Upper lobe of left lung (tissue), 6 donors: ENCODE measurements around the gene ADAMTS12. TPM values are rescaled to one million over a fixed set of nuclear protein-coding genes. Genes with fewer than 3 reads are reported as not detected.

Experiments
- ATAC-seq, 2 donors: fragments of 200-7000 bp; cut with Tn5 transposase; one replicate each; pipeline ENCODE4 v1.9.1; 2022; ENCODE audit warnings: mild to moderate bottlenecking in 2 of 2, moderate library complexity in 2 of 2; ENCODE audit not compliant: low FRiP score in 2 of 2
- DNase-seq, 2 donors: peaks; one replicate each; pipeline ENCODE4 v3.0.0-alpha.2; 2019 to 2020
- H3K27ac ChIP-seq, 4 donors: fragments of 200-600 bp; sonication (generic); one replicate each; pipeline ENCODE4 v1.5.1; 2016 to 2019
- H3K27me3 ChIP-seq, 4 donors: fragments of 200-600 bp; sonication (generic); one replicate each; pipeline ENCODE4 v1.5.1; 2017 to 2019
- H3K36me3 ChIP-seq, 4 donors: fragments of 200-600 bp; sonication (generic); one replicate each; pipeline ENCODE4 v1.5.1; 2016 to 2019
- H3K4me1 ChIP-seq, 4 donors: fragments of 200-600 bp; sonication (generic); one replicate each; pipeline ENCODE4 v1.5.1; 2018 to 2019
- H3K4me3 ChIP-seq, 4 donors: fragments of 200-600 bp; sonication (generic); one replicate each; pipeline ENCODE4 v1.5.1; 2017 to 2019; ENCODE audit warnings: mild to moderate bottlenecking in 2 of 4, moderate library complexity in 1 of 4
- H3K9me3 ChIP-seq, 4 donors: fragments of 200-600 bp; sonication (generic); one replicate each; pipeline ENCODE4 v1.5.1; 2018 to 2019
- CTCF ChIP-seq, 6 experiments: fragments of 450-650 bp in 4 of 6; fragments of 200-600 bp in 2 of 6; sonication (generic) in 2 of 6; IDR thresholded peaks; one replicate each; pipeline ENCODE4 v1.5.1; 2016 to 2019; ENCODE audit warnings: antibody characterized with exemption in 6 of 6
- EP300 ChIP-seq, 4 donors: sonication (generic); formaldehyde crosslinking; IDR thresholded peaks; one replicate each; pipeline ENCODE4 v1.5.1; 2017; ENCODE audit warnings: antibody characterized with exemption in 4 of 4, control low read depth in 2 of 4
- POLR2A ChIP-seq, 4 donors: fragments of 450-650 bp; IDR thresholded peaks; one replicate each; pipeline ENCODE4 v1.5.1; 2016 to 2017; ENCODE audit warnings: antibody characterized with exemption in 4 of 4, mild to moderate bottlenecking in 2 of 4
- POLR2AphosphoS5 ChIP-seq, 2 donors: sonication (generic); formaldehyde crosslinking; IDR thresholded peaks; one replicate each; pipeline ENCODE4 v1.5.1; 2017; ENCODE audit warnings: antibody characterized with exemption in 2 of 2
- WGBS, 2 donors: methylation state at CpG; one replicate each; pipeline ENCODE4 v1.1.5; 2017 to 2018; 5-methylcytosine and 5-hydroxymethylcytosine counted together
- total RNA-seq, 6 donors: library from RNA; depleted of rRNA in 4 of 6; stranded (reverse); fragments of >200 nt in 4 of 6; gene quantifications; one replicate each; pipeline versions ENCODE4 v1.1.0 to v1.2.1, GENCODE V29; 2016 to 2021
- donor health status: DM: no; HTN: no; CAD: no; lungs with moderate emphysema.
- donor health status: DM: no; HTN: yes; CAD: no; lungs with severe emphysema.

Gene ADAMTS12
- total RNA-seq, 6 donors from 2014 or later = 2.3 to 16.8 (median 7.4) TPM

- ATAC-seq = no peak
- H3K36me3 ChIP-seq = no peaks in the 10 kb centered on the region
- TF ChIP-seq POLR2AphosphoS5 (IDR thresholded peaks at IDR 0.05) (no peak), POLR2A (IDR thresholded peaks at IDR 0.05) (no peak), CTCF (IDR thresholded peaks at IDR 0.05) (no peak), EP300 (IDR thresholded peaks at IDR 0.05) (no peak)
- H3K27ac ChIP-seq = no peak overlapping the region
- H3K4me1 ChIP-seq = no peaks in the 10 kb centered on the region
- no peak overlapping the region for H3K4me3 ChIP-seq
- 74 to 95% methylated on average over 1 of the region's 1 CpG for WGBS, 2 donors
- H3K9me3 ChIP-seq = no peaks in the 10 kb centered on the region
- DNase-seq = no peak
- no peaks in the 10 kb centered on the region for H3K27me3 ChIP-seq
Observed at GRCh38 chr5:33539212-33539611, 352.6 kb downstream of the ADAMTS12 start.

DNA sequence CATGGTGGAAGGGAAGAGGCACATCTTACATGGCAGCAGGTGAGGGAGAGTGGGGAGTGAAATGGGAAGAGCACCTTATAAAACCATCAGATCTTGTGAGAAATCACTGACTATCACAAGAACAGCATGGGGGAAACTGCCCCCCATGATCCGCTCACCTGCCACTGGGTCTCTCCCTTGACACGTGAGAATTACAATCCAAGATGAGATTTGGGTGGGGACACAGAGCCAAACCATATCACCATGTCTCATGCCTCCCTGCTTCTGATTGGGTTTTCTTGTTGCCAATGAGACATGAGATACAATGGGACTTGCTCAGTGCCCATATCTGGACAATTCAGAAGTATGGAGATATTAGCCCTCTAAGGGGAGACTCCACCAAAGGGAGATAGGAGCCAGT is 353.6 kb downstream of the ADAMTS12 start:
- 88 to 91% methylated on average over 2 of the region's 2 CpGs for WGBS, 2 donors
- Histone ChIP-seq H3K4me1 (no peaks in the 10 kb centered on the region), H3K4me3 (no peak overlapping the region), H3K9me3 (no peaks in the 10 kb centered on the region), H3K27me3 (no peaks in the 10 kb centered on the region), H3K36me3 (peaks cover 0 to 4% (median 0%) of the 10 kb centered on the region in 4 donors), H3K27ac (no peak overlapping the region)
- DNase-seq = no peak
- TF ChIP-seq POLR2A (IDR thresholded peaks at IDR 0.05) = no peak
- no peak for TF ChIP-seq POLR2AphosphoS5 (IDR thresholded peaks at IDR 0.05)
- TF ChIP-seq CTCF (IDR thresholded peaks at IDR 0.05) = no peak
- TF ChIP-seq EP300 (IDR thresholded peaks at IDR 0.05) = no peak
- ATAC-seq = no peak

DNA sequence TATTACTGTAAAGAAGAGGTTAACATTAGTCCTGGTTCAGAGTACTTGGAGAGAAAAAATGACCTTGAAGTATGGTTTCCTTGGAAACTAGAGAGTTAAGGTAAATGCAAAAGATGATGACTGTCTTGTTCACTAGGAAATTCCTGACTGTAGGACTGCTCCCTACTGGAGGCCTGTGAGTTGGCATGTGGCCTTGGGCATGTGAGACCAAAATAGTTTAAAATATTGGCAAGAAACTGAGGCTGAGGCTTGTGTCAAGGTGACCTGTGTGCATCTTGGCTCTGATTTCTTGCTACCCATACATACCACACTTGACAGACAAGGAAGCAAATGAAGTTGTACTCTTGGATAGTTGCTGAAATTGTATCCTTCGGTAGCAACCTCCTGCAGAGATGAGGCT is 354.6 kb downstream of the ADAMTS12 start:
- peaks cover 0 to 4% (median 0%) of the 10 kb centered on the region in 4 donors for H3K36me3 ChIP-seq
- no peak for TF ChIP-seq POLR2A (IDR thresholded peaks at IDR 0.05)
- no peak for TF ChIP-seq CTCF (IDR thresholded peaks at IDR 0.05)
- TF ChIP-seq POLR2AphosphoS5 (IDR thresholded peaks at IDR 0.05) = no peak
- no peak for TF ChIP-seq EP300 (IDR thresholded peaks at IDR 0.05)
- no peak for ATAC-seq
- DNase-seq = no peak
- 73 to 88% methylated on average over 1 of the region's 1 CpG for WGBS, 2 donors
- H3K27ac ChIP-seq = no peak overlapping the region
- no peak overlapping the region for H3K4me3 ChIP-seq
- H3K4me1 ChIP-seq = no peaks in the 10 kb centered on the region
- H3K9me3 ChIP-seq = no peaks in the 10 kb centered on the region
- H3K27me3 ChIP-seq = no peaks in the 10 kb centered on the region

DNA sequence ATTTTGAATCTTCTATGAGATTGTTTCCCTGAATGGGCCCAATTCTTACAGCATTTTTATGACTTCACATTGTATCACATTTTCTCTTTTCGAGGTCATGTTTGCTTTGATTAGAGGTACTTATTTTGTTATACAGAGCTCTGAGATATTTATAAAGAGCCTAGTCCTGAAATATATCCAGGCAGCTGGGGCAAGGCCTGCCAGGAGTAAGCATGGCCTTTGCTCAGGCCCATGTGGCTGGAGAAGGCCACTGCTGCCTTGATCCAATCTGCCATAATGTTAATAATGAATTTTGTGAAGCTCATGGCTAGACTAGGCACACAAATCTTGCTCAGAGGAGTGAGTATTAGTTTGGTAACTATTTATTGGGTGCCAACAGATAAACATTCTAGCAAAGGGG is 355.0 kb downstream of the ADAMTS12 start:
- Histone ChIP-seq H3K27me3 (no peaks in the 10 kb centered on the region), H3K27ac (no peak overlapping the region), H3K4me3 (no peak overlapping the region), H3K9me3 (no peaks in the 10 kb centered on the region), H3K36me3 (peaks cover 0 to 4% (median 0%) of the 10 kb centered on the region in 4 donors), H3K4me1 (no peaks in the 10 kb centered on the region)
- no peak for DNase-seq
- no peak for TF ChIP-seq POLR2A (IDR thresholded peaks at IDR 0.05)
- TF ChIP-seq POLR2AphosphoS5 (IDR thresholded peaks at IDR 0.05) = no peak
- TF ChIP-seq CTCF (IDR thresholded peaks at IDR 0.05) = no peak
- TF ChIP-seq EP300 (IDR thresholded peaks at IDR 0.05) = no peak
- WGBS, 2 donors = 81 to 85% methylated on average over 1 of the region's 1 CpG
- no peak for ATAC-seq

- Histone ChIP-seq H3K9me3 (no peaks in the 10 kb centered on the region), H3K27ac (no peak overlapping the region), H3K27me3 (no peaks in the 10 kb centered on the region), H3K4me3 (no peak overlapping the region), H3K4me1 (no peaks in the 10 kb centered on the region), H3K36me3 (peaks cover 0 to 4% (median 0%) of the 10 kb centered on the region in 4 donors)
- ATAC-seq (no peak), DNase-seq (no peak)
- TF ChIP-seq POLR2A (IDR thresholded peaks at IDR 0.05) = no peak
- 78 to 85% methylated on average over 4 of the region's 4 CpGs for WGBS, 2 donors
Observed at GRCh38 chr5:33531824-33532223, 360.0 kb downstream of the ADAMTS12 start.
